Stimulated activated CD4-positive, alpha-beta T cell treated with anti-CD3 and anti-CD28 coated beads, Interleukin-4, amount 100 ng/mL, for 24 hours (primary cell): ENCODE data around the gene STN1.
A peak's percentile ranks its signal among the peaks of the same experiment; 100 is the strongest.

Experiments used
- DNase-seq: peaks from one replicate; pipeline ENCODE4 v3.0.0-alpha.2; 2020

STN1 gene

DNA sequence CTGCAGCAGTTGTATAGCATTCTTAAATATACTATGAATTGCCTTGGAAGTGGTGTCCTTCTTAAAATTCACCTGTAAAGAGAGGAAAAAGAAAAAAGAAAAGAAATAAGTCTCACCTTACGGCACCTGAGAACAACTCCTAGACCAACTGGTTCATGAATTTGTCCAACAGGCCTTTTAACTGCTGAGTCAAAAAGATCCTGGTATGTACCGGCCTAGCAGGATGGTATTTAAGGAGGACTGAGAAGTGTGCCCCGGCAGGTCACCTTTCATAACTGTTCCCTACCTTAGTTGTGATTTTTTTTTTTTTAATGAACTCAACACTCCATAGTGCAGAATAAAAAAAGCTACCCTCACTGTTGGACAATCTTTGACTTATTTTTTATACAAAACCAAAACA is 25.8 kb downstream of the STN1 start:
- no peak for DNase-seq

DNA sequence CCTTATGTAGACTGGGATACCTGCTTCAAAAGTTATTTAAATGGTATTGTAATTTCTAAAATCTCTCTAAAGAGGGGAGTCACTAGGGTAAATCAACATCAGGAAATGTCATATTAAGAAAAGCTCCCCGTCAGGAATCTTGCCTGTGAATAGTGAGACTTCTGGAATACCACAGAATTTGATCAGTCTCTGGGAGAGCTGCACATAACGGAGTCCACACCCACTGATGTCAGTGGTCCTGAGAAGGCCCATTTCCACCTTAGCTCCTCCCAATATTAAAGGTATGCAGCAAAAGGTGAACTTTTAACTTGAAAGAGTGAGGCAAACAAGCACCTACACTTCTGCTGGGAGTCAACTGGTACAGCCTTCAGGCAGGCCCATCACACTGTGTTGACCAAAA is 27.3 kb downstream of the STN1 start:
- DNase-seq, result no peak

DNA sequence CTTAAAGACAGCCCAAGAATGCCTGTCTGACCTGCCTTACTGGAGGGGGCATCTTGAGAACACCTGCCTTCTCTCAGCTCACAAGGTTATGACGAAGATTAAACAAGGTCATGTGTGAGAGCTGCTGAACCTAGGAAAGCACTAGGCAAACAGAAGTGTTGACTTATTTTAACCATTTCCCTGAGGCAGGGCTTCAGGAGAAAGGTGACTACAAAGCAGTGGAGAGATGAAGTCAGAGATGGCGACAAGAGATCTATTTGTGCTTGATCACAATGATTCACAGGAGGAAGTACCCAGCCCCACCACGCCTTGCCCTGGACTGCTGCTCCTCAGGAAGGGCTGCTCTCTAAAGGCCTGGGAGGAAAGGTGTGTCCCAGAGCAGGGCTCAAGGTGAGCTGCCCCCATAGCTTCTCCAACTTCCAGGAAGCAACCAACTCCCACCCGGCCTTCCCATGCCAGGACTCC is 27.8 kb downstream of the STN1 start:
- DNase-seq, result no peak

DNA sequence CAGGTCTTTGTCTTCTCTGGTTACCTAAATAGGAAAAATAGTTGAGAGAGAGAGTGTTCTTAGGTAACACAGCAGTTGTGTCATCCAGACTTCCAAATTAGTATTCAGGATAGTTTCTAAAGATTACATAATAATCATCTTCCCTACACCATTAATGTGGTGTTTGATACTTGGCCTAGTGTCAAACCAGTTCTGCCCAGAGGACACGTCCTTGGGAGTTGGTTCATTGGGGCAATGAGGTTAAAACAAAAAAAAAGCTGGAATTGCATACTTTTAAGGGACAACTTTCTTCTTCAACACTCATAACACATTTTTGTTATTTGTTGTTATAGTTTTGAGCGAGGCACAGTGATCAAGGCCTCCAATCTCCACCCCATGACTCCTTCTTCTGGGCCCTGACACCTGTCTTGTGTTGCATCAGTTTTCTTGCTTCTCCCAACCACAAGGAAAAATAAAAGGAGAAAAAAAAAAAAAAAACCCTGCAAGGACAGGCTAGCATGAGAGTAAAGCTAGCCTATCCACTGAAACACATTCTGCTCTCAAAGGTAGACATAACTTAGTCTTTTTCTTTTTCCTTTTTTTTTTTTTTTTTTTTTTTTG is 28.8 kb downstream of the STN1 start:
- DNase-seq, result no peak

DNA sequence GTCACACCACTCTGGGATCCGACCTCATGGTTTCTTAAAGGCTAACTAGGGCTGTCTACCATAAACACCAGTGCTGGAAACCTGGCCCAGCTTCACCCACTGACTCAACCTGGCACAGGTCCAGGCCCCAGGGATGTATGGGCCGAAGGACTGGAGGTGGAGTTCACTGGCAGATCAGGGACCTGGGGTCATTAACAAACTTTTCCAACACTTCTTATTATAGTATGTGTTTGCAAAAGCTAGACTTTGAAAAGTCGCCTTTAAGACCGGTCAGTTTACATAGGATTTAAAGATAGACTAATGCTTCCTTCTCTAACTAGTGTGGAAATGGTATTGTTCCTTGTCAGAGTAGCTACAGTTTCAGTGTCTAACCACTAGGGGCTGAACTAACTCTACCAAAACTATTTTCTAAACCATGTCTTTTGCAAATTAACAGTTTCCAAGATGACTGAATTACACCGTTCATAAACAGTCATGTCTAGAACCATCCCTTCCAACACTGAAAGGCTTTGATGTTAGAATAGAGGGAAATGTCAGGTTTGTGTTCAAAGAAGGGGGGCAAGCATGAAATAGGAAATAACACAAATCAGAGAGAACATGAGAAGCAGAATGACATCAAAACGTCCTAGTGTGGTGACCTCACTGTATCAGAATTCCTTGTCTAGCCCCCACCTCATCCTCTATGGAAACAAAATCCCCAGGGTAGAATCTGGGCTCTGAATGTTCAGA is 29.7 kb downstream of the STN1 start:
- DNase-seq, result no peak

DNA sequence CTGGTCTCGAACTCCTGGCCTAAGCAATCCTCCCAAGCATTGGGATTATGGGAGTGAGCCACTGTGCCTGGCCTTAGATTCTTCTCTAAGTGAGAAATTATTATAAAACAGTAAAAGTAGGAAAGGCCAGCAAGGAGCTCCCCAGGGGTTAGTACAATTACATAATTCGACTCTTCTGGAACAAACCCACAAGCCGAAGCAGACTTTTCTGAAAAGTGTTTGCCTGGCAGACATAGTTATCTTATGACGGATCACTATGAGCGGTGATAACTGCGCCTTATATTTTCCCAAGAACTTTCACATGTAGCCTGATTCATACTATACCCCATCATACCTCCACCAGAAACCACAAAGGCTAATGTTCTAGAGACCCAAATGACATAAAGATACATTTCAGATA is 32.4 kb downstream of the STN1 start:
- no peak for DNase-seq

- DNase-seq, result peak; percentile 28
Observed at GRCh38 chr10:103884681-103885139, 33.3 kb downstream of the STN1 start.

- DNase-seq, result no peak
Observed at GRCh38 chr10:103882285-103883007, 35.5 kb downstream of the STN1 start.

GRCh38 chr10:103881416-103882284 is 36.3 kb downstream of the STN1 start:
- no peak for DNase-seq

GRCh38 chr10:103879831-103880230 is 38.2 kb downstream of the STN1 start:
- DNase-seq, result no peak

DNA sequence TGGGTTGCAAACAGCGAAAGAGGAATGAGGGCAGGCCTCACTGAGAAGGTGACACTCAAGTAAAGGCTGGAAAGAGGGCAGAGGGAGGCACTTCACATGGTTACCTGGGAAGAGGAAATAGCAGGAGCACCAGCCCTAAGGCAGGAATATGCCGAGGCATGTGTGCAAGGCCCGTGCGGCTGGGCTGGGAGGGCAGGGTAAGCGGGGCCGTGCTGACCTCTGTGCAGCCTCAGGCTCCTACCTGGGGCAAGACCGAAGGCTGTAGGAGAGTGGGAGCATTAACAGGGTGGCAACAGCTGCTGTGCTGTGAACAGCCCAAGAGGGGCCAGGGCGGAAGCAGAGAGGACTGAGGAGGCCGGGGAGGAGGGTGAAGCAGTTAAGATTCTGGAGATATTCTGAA is 38.6 kb downstream of the STN1 start:
- DNase-seq, result no peak

- no peak for DNase-seq
Observed at GRCh38 chr10:103877861-103878260, 40.1 kb downstream of the STN1 start.

- DNase-seq, result no peak
Observed at GRCh38 chr10:103876155-103876554, 41.8 kb downstream of the STN1 start.

GRCh38 chr10:103874730-103875129 is 43.3 kb downstream of the STN1 start:
- DNase-seq, result no peak

DNA sequence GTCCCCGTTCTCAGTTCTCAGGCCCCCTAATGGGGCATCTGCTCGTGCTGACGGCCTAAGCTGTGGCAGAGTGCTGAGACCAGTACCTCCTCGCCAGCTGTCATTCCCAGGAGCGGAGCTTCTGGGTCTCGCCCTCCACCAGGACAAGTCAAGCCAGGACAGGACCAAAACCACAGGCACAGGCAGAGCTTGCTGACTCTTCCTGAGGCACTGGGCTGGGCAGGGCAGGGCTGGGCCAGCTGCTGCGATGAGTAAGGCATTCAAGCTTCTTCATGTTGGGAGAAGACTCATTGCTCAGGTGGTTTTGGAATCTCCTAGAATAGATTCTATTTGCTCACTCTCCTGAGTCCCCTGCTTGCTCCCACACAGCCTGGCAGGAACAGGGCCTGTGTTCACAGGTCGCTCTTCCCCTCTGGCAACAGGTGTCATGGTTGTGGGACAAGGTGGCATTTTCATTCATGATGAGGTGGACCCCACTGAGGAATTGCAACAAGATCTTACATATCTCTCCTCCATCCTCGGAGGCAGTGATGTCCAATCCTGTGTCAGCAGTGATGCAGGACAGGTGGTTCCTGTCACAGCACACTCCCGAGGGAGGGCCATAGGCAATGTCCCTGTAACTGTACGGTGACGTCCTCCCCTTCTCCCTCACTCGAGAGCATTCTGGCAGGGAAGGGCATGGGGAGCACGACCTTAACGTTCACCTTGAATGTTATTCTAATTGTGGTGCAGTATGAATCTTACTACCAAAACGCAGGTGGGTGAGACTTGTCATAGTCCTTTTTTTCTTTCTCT is 45.6 kb downstream of the STN1 start:
- DNase-seq, result no peak

GRCh38 chr10:103871006-103871405 is 47.0 kb downstream of the STN1 start:
- DNase-seq, result no peak

- no peak for DNase-seq
Observed at GRCh38 chr10:103870516-103870915, 47.5 kb downstream of the STN1 start.

DNA sequence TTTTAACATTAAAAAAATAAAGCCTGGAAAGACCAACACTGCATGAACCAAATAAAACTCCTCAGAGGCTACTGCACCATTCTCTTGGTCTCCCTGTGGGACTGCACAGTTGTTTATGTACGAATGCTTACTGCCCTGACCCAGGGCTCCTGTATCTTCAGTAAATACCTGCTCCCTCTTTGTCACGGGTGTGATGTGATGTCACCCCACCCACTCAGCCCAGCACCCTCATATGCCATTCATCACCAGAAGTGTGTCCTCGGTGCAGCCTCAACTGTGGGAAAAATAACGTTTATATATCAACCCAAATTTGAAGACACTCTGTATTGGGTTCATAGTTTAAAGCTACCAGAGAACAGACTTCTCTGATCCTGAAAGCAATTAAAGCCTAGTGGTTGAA is 48.6 kb downstream of the STN1 start:
- DNase-seq, result no peak

GRCh38 chr10:103868200-103868599 is 49.8 kb downstream of the STN1 start:
- DNase-seq, result no peak

GRCh38 chr10:103861505-103861904 is 56.5 kb downstream of the STN1 start:
- no peak for DNase-seq

DNA sequence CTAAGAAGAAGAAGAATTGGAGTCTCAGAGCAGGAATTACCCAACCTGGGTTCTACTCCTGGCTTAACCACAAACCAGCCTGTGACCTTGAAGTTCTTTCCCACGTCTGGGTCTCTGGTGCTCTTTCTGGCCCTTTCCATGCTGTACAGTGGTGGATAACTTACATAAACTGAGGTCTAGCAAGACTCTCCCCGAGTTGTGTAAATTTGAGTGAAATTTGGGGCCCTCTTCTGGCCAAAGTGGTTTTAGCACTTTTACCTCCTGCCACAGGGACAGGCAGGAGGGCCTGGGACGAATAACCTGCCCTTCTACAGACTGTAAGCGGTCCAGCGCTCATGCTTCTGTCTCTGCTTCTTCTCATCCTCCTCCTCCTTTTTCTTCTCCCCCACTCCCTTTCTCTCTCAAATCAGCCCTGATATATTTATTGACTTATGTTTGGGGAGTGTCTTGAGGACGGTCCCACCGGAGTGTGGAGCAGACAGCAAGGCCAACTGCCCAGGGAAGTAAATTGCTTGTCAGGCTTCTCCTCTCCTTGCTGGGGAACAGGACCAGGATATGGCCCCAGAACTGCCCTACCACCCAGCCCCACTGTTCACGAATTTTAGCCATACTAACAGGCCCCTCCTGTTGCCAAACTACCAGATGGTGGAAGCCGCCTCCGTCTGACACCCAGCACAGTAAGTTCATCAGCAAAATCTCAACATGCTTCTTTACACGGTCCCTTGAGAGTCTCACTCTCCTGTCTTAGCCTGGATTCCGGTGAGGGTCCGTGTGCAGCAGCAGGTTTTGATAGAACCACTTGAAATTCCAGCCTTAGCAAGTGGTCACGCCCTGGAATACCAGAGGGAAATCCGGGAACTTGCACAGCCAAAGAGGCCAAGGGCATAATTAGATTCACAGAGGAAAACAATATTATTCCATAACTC is 58.6 kb downstream of the STN1 start:
- DNase-seq, result peak; percentile 56
